SKM-1 treated with dmso at 0.1 percent for 144 hours (cell line): ENCODE results near the gene AFAP1L1.

Experiments
- DNase-seq: peaks from one replicate; lab custom pipeline; 2025; ENCODE audit not compliant: unreplicated experiment; lab: John Stamatoyannopoulos, UW

Gene AFAP1L1

GRCh38 chr5:149344151-149344550 lies 72.5 kb downstream of the AFAP1L1 start:
- DNase-seq: no peak

- peak; percentile 97 for DNase-seq
These were observed 73.7 kb downstream of the AFAP1L1 start, which contains the start of gene GRPEL2 for GRCh38 chr5:149345147-149345891. Gene GRPEL2, plus strand, starts transcription at chr5:149345499. Its CDS starts 41 bp downstream, at chr5:149345540.

- DNase-seq: no peak
These were observed 74.2 kb downstream of the AFAP1L1 start for GRCh38 chr5:149345892-149346222.

GRCh38 chr5:149348518-149348917 lies 76.9 kb downstream of the AFAP1L1 start:
- DNase-seq: no peak

- no peak for DNase-seq
These were observed 77.7 kb downstream of the AFAP1L1 start for GRCh38 chr5:149349382-149349781.

GRCh38 chr5:149352169-149352568 lies 80.5 kb downstream of the AFAP1L1 start:
- DNase-seq: no peak

- DNase-seq: no peak
These were observed 82.3 kb downstream of the AFAP1L1 start for GRCh38 chr5:149353911-149354310.

GRCh38 chr5:149355688-149356087 lies 84.0 kb downstream of the AFAP1L1 start:
- DNase-seq: no peak

- DNase-seq: no peak
These were observed 84.7 kb downstream of the AFAP1L1 start for GRCh38 chr5:149356391-149356790.

GRCh38 chr5:149357370-149358293 lies 86.0 kb downstream of the AFAP1L1 start, which contains the start of gene PCYOX1L:
Gene PCYOX1L, plus strand, starts transcription at chr5:149358046. Its CDS starts 23 bp downstream, at chr5:149358069.
- peak; percentile 96 for DNase-seq

GRCh38 chr5:149358294-149358651 lies 86.6 kb downstream of the AFAP1L1 start:
- DNase-seq: peak; percentile 79

- DNase-seq: no peak
These were observed 87.3 kb downstream of the AFAP1L1 start for GRCh38 chr5:149358868-149359495.

- DNase-seq: peak; percentile 76
These were observed 88.6 kb downstream of the AFAP1L1 start for GRCh38 chr5:149360272-149360671.

- DNase-seq: no peak
These were observed 90.9 kb downstream of the AFAP1L1 start for GRCh38 chr5:149362541-149362940.

GRCh38 chr5:149363358-149363757 lies 91.7 kb downstream of the AFAP1L1 start:
- peak; percentile 15 for DNase-seq

GRCh38 chr5:149363936-149364335 lies 92.3 kb downstream of the AFAP1L1 start:
- no peak for DNase-seq

GRCh38 chr5:149364719-149365118 lies 93.1 kb downstream of the AFAP1L1 start:
- no peak for DNase-seq

- no peak for DNase-seq
These were observed 93.8 kb downstream of the AFAP1L1 start for GRCh38 chr5:149365418-149365817.

GRCh38 chr5:149366169-149366729 lies 94.6 kb downstream of the AFAP1L1 start:
- DNase-seq: no peak

GRCh38 chr5:149367249-149367971 lies 95.8 kb downstream of the AFAP1L1 start:
- DNase-seq: peak; percentile 73
